ENCODE results near the gene LPCAT1. TPM values are rescaled to one million over a fixed set of nuclear protein-coding genes. Genes with fewer than 3 reads are reported as not detected.

The LPCAT1 gene
- total and polyA plus RNA-seq, 2 of the 13 experiments (the other 11 are each of a cell fraction or from before 2014, with no cell fraction given): 29.8 to 90.6 TPM

DNA sequence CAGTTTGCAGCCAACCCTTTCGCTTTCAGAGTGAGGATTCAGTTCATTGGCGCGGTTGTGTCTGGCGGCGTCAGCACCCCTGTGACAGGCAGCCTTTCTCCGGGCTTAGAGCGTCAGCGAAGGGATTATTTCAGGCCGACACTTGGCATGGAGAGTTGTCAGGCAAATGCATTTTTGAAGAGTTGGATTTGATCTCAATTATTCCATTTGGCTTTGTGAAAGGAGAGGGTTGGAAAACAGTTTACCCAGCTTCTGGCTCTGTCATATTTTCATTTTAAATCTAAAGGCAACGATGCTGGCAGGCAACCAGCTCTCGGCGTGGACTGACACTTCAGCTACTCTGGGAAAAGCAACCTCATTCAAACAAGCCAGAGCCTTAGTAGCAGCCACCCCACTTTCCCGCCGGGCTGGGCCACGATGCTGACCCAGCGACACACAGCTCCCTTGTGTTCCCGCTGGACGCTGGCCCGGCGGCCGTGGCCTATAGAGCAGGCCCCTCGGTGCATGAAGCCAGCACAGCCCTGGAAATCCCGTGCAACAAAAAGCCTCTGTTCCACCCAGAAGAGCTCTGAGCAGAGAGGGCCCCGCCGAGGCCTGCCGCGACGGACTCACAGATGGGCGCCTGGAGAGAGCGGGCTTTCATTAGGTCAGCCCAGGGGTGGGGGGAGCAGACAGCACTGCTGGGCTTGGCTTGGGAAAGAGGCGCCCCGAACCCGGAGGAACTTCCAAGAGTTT, 28.9 kb upstream of the LPCAT1 start (continued):
- no peak for TF ChIP-seq PCBP2 (optimal IDR thresholded peaks at IDR 0.05; ENCODE audit: low read depth, low read length, poor library complexity, severe bottlenecking)
- no peak for TF ChIP-seq ISL2 (CRISPR knock-in tag; IDR thresholded peaks at IDR 0.05)
- TF ChIP-seq TARDBP (CRISPR knock-in tag; IDR thresholded peaks at IDR 0.05): no peak

DNA sequence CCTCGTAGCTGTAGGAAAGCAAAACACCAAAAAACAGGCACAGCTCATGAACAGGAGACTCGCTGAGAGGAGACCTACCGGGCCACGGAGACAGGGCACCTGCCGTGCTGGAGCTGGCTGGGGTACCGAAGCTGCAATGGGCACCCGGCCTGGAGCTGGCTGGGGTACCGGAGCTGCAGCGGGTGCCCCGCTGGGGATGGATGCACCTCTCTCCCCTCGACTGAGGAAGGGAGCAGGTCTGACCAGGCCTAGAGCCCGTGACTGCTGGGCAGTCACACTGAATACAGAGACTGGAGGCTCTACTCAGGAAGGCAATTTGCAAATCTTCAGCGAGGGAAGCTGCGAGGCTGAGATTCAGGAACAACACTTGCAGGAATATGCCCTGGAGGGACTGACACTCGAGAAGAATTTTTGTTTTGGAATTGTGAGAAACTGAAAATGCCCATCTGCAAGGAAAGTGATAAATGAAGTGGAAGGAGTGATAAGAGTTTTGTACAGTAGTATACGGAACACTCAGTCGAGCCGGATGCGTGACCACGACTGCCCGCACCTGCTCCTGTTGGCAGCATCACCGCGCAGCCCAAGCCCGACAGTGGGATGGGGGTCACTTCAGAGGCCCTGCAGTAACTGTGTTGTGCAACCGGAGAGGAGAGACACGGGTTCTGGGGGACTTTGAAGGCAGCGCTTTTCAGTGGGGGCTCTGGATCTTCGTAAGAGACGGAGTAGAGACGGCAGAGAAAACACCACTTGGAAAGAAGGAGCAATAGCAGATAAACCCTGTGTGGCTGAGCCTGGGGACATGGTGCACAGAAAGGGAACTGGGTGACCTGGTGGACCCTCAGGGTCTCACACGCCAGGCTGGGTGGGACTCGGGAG, 27.9 kb upstream of the LPCAT1 start:
- in situ Hi-C loops (cut with HindIII; ENCODE audit: extremely low pct_ligation_motif_present, low pct_unique_long_range_greater_than_20kb) (no loop called here), intact Hi-C loops (cut with micrococcal nuclease; ENCODE audit: unreplicated experiment) (no loop called here)
- no peak overlapping the region for H3K4me3 ChIP-seq (replicated peaks in 1 of 3; ENCODE audit: insufficient read depth in 1 of 3, low read depth in 2 of 3, low read length in 3 of 3)
- WGBS (ENCODE audit: low lambda C conversion rate): 96% methylated on average over 26 of the region's 32 CpGs
- ChIA-PET CTCF (ENCODE audit: low intra/inter-chr PET ratio, low total read pairs) (no interaction called here), POLR2A (no interaction called here)
- no peak overlapping the region for H3K9ac ChIP-seq (ENCODE audit: insufficient read depth, low read depth, low read length)
- H3K27ac ChIP-seq (ENCODE audit: extremely low read length, insufficient read depth, low read length): no peak overlapping the region
- no peaks in the 10 kb centered on the region for H3K9me3 ChIP-seq (ENCODE audit: low read length)
- ATAC-seq (no peak), DNase-seq (ENCODE audit: low spot score) (no peak), FAIRE-seq (no peak)
- no peak overlapping the region for H3K4me2 ChIP-seq (ENCODE audit: low read depth, low read length)
- H3K79me2 ChIP-seq (ENCODE audit: insufficient read depth, low read length): no peaks in the 10 kb centered on the region
- no TSS peak for BruUV-seq (replicated peaks)
- H4K20me1 ChIP-seq (ENCODE audit: insufficient read depth, low read length): no peaks in the 10 kb centered on the region
- H3K36me3 ChIP-seq (replicated peaks in 1 of 2; ENCODE audit: control insufficient read depth in 1 of 2, insufficient read depth in 2 of 2, low read length in 2 of 2): no peaks in the 10 kb centered on the region
- H2AFZ ChIP-seq (ENCODE audit: low read length): no peak overlapping the region
- TF ChIP-seq ZNF292 (CRISPR knock-in tag; IDR thresholded peaks at IDR 0.05; ENCODE audit: borderline replicate concordance, low read depth) (no peak), ZNF672 (CRISPR knock-in tag; IDR thresholded peaks at IDR 0.05) (no peak), ZNF790 (CRISPR knock-in tag; IDR thresholded peaks at IDR 0.05; ENCODE audit: borderline replicate concordance) (no peak), NCOA5 (CRISPR knock-in tag; IDR thresholded peaks at IDR 0.05) (no peak), ZNF546 (CRISPR knock-in tag; conservative IDR thresholded peaks at IDR 0.05) (no peak), RXRA (CRISPR knock-in tag; IDR thresholded peaks at IDR 0.05) (no peak)
- TF ChIP-seq, protein P1, sequence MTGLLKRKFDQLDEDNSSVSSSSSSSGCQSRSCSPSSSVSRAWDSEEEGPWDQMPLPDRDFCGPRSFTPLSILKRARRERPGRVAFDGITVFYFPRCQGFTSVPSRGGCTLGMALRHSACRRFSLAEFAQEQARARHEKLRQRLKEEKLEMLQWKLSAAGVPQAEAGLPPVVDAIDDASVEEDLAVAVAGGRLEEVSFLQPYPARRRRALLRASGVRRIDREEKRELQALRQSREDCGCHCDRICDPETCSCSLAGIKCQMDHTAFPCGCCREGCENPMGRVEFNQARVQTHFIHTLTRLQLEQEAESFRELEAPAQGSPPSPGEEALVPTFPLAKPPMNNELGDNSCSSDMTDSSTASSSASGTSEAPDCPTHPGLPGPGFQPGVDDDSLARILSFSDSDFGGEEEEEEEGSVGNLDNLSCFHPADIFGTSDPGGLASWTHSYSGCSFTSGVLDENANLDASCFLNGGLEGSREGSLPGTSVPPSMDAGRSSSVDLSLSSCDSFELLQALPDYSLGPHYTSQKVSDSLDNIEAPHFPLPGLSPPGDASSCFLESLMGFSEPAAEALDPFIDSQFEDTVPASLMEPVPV (CRISPR knock-in tag; IDR thresholded peaks at IDR 0.05): no peak
- peaks cover 74% of the 10 kb centered on the region for H3K4me1 ChIP-seq (ENCODE audit: insufficient read depth, low read length)
- no peaks in the 10 kb centered on the region for H3K27me3 ChIP-seq (ENCODE audit: control insufficient read depth in 1 of 2, insufficient read depth in 2 of 2, low read length in 2 of 2)

All from HepG2 (cell line).